NT2/D1 (cell line): ENCODE data around the gene TSC2.

ENCODE experiments used
- DNase-seq: peaks from one replicate; pipeline ENCODE4 v3.0.0-alpha.2; 2011; ENCODE audit warnings: low read depth, low spot score
- H3K27me3 ChIP-seq: 2 replicates; pipeline ENCODE4 v1.6.0; 2011; ENCODE audit warnings: mild to moderate bottlenecking; ENCODE audit not compliant: insufficient read length, insufficient read depth
- H3K36me3 ChIP-seq: 2 replicates; pipeline ENCODE4 v1.6.1; 2011; ENCODE audit warnings: mild to moderate bottlenecking, low read length, mixed read lengths; ENCODE audit not compliant: insufficient read depth, insufficient read length
- H3K4me1 ChIP-seq: 2 replicates; pipeline ENCODE4 v1.5.1; 2011; ENCODE audit not compliant: insufficient read depth, insufficient read length
- H3K4me3 ChIP-seq: 2 replicates; pipeline ENCODE4 v1.5.1; 2011; ENCODE audit warnings: low read depth; ENCODE audit not compliant: insufficient read length
- H3K9ac ChIP-seq: 2 replicates; pipeline ENCODE4 v1.6.0; 2011; ENCODE audit warnings: low read depth; ENCODE audit not compliant: insufficient read length
- H3K9me3 ChIP-seq: 2 replicates; pipeline ENCODE4 v1.5.1; 2011; ENCODE audit warnings: mild to moderate bottlenecking, low read length; ENCODE audit not compliant: insufficient read depth
- SUZ12 ChIP-seq: IDR thresholded peaks from 2 replicates; pipeline ENCODE4 v1.6.1; 2011; ENCODE audit not compliant: insufficient read length, insufficient read depth; ENCODE audit errors: extremely low read depth
- YY1 ChIP-seq: IDR thresholded peaks from 2 replicates; pipeline ENCODE4 v1.6.1; 2011; ENCODE audit not compliant: insufficient read length, insufficient read depth
- ZNF274 ChIP-seq: IDR thresholded peaks from 2 replicates; pipeline ENCODE4 v1.6.1; 2011; ENCODE audit warnings: mild to moderate bottlenecking, low read depth, low read length

Gene TSC2

DNA sequence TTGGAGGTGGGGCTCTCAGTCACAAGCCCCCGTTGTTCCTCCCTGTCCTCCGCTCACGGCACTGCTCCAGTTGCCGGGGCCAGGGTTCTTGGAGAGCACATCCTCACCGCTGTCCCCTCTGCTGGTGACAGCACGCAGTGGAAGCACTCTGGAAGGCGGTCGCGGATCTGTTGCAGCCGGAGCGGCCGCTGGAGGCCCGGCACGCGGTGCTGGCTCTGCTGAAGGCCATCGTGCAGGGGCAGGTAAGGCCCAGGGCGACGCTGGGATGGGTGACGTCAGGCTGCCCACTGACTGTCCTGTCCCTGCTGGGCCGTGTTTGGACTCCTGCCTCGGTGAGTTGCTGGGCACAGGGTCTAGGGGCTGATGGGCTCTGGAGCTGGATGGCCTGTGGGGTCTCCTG is 5.4 kb downstream of the TSC2 start:
- peak overlapping the region; percentile 3 for H3K9ac ChIP-seq
- TF ChIP-seq ZNF274 (no peak), YY1 (no peak), SUZ12 (no peak)
- no peak for DNase-seq
- H3K4me1 ChIP-seq, result peaks cover 12% of the 10 kb centered on the region
- peaks cover 75% of the 10 kb centered on the region for H3K36me3 ChIP-seq
- no peaks in the 10 kb centered on the region for H3K9me3 ChIP-seq
- H3K27me3 ChIP-seq, result no peaks in the 10 kb centered on the region
- no peak overlapping the region for H3K4me3 ChIP-seq

DNA sequence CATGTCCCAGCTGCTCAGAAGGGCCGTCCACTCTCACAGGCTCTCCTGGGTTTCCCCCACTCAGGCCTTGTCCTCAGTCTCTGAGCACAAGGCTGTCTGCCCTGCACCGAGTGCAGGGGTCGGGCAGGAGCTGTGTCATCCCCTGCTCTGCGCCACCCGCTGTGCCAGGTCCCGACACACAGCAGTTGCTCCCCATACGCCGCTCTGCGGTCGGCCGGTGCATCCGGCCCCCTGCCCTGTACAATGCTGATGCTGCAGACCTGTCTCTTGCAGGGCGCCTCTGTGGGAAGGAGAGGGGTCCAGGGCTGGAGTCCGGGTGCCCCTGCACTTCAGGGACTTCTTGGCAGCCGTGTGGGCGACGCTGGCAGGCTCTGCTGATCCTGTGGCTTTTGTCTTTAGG is 6.1 kb downstream of the TSC2 start:
- no peak for DNase-seq
- H3K27me3 ChIP-seq, result no peaks in the 10 kb centered on the region
- peaks cover 11% of the 10 kb centered on the region for H3K4me1 ChIP-seq
- H3K9me3 ChIP-seq, result no peaks in the 10 kb centered on the region
- H3K4me3 ChIP-seq, result no peak overlapping the region
- TF ChIP-seq SUZ12 (no peak), ZNF274 (no peak), YY1 (no peak)
- H3K36me3 ChIP-seq, result peaks cover 82% of the 10 kb centered on the region
- H3K9ac ChIP-seq, result no peak overlapping the region

GRCh38 chr16:2054543-2055245 is 6.9 kb downstream of the TSC2 start:
- Histone ChIP-seq H3K9ac (no peak overlapping the region), H3K27me3 (no peaks in the 10 kb centered on the region), H3K9me3 (no peaks in the 10 kb centered on the region), H3K4me3 (no peak overlapping the region), H3K36me3 (peaks cover 83% of the 10 kb centered on the region), H3K4me1 (peaks cover 11% of the 10 kb centered on the region)
- no peak for DNase-seq
- TF ChIP-seq YY1 (no peak), SUZ12 (no peak), ZNF274 (no peak)

DNA sequence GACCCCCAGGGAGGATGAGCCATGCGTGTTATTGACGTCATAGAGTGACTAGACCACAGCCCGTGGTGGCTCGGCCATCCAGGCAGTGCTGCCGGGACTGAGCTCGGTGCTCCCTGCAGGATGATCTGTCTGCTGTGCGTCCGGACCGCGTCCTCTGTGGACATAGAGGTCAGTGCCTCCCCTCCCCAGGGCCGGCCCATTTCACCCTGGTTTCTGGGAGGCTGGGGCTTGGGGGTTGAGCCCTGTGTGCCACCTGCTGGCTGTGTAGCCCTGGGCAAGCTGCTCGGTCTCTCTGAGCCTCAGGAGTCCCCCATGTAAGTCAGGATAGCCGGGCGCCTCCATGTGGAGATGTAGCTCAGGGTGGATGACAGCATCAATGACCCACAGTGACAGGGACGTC is 8.3 kb downstream of the TSC2 start:
- Histone ChIP-seq H3K36me3 (peaks cover 87% of the 10 kb centered on the region), H3K27me3 (no peaks in the 10 kb centered on the region), H3K4me3 (no peak overlapping the region), H3K9ac (no peak overlapping the region), H3K9me3 (no peaks in the 10 kb centered on the region), H3K4me1 (peaks cover 13% of the 10 kb centered on the region)
- no peak for TF ChIP-seq ZNF274
- TF ChIP-seq YY1, result no peak
- no peak for TF ChIP-seq SUZ12
- no peak for DNase-seq

- H3K9ac ChIP-seq, result no peak overlapping the region
- H3K36me3 ChIP-seq, result peaks cover 87% of the 10 kb centered on the region
- no peak for DNase-seq
- H3K27me3 ChIP-seq, result no peaks in the 10 kb centered on the region
- H3K4me3 ChIP-seq, result no peak overlapping the region
- TF ChIP-seq ZNF274 (no peak), SUZ12 (no peak), YY1 (no peak)
- peaks cover 13% of the 10 kb centered on the region for H3K4me1 ChIP-seq
- no peaks in the 10 kb centered on the region for H3K9me3 ChIP-seq
Observed at GRCh38 chr16:2056681-2057407, 9.1 kb downstream of the TSC2 start.

- Histone ChIP-seq H3K4me3 (no peak overlapping the region), H3K36me3 (peaks cover 86% of the 10 kb centered on the region), H3K9ac (no peak overlapping the region), H3K4me1 (peaks cover 13% of the 10 kb centered on the region), H3K9me3 (no peaks in the 10 kb centered on the region), H3K27me3 (no peaks in the 10 kb centered on the region)
- no peak for TF ChIP-seq YY1
- TF ChIP-seq ZNF274, result no peak
- TF ChIP-seq SUZ12, result no peak
- DNase-seq, result no peak
Observed at GRCh38 chr16:2057438-2057837, 9.7 kb downstream of the TSC2 start.

GRCh38 chr16:2058420-2058819 is 10.6 kb downstream of the TSC2 start:
- no peak for DNase-seq
- peaks cover 86% of the 10 kb centered on the region for H3K36me3 ChIP-seq
- TF ChIP-seq ZNF274, result no peak
- TF ChIP-seq YY1, result no peak
- no peak for TF ChIP-seq SUZ12
- H3K9me3 ChIP-seq, result no peaks in the 10 kb centered on the region
- no peak overlapping the region for H3K9ac ChIP-seq
- H3K4me1 ChIP-seq, result peaks cover 13% of the 10 kb centered on the region
- no peak overlapping the region for H3K4me3 ChIP-seq
- no peaks in the 10 kb centered on the region for H3K27me3 ChIP-seq
